CD1c-positive myeloid dendritic cell (primary cell): Measurements from ENCODE around the gene NT5C3A.

ENCODE experiments used
- DNase-seq: peaks from one replicate; pipeline ENCODE4 v3.0.0-alpha.2; 2016; ENCODE audit errors: extremely low spot score

Gene NT5C3A

DNA sequence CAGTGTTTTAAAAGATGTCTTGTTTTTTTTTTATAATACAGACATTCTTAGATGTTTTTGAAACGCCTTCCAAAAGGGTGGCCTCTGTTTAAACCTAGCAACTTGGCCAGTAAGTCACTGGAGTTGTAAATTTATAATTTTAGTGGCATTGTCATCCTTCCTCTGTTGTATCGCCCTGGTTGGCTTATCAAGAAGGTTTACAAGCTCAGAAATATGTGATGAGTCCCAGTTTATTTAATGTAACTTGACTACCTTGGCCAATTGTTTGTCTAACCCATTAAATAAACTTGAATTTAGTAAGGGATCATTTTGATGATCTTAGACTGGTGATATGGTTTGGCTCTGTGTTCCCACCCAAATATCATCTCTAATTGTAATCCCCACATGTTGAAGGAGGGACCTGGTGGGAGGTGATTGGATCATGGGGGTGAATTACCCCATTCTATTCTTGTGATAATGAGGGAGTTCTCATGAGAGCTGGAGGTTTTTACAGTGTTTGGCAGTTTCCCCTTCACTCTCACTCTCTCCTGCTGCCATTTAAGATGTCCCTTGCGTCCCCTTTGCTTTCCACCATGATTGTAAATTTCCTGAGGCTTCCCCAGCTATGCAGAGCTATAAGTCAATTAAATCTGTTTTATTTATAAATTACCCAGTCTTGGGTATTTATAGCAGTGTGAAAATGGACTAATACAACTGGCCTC is 13.4 kb upstream of the NT5C3A start:
- no peak for DNase-seq

DNA sequence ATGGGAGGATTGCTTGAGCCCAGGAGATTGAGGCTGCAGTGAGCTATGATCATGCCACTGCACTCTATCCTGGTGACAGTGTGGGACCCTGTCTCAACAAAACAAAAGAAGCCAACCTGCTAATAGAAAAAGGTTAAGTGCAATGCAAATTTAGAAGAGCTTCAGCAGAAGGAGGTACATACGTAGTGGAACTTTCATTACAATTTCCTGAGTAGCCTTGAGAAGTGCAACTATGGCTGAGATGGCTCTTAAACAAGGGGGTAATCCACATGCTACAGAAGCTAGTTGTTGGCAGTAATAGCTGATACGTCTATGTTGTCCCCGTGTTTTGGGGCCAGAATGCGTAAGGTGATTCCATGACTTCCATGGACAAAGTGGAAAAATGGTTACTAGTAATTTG is 10.7 kb upstream of the NT5C3A start:
- no peak for DNase-seq

DNA sequence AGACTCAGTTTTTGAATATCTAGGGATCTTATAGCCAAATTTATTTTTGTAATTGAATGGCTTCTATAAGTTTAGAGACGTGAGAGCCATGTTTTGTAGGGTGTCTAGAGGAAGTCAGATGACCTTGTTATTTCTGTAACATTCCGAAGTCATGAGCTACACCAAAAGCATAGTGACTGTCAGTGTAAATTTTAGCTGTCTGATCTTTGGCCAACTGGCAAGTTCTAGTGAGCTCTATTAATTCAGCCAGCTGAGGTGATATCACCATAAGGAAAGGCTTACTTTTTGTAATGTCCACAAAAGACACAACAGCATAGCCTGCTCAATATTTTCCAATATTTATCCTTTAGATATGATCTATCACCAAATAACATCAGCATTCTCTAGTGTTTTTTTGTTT is 9.9 kb upstream of the NT5C3A start:
- no peak for DNase-seq

DNA sequence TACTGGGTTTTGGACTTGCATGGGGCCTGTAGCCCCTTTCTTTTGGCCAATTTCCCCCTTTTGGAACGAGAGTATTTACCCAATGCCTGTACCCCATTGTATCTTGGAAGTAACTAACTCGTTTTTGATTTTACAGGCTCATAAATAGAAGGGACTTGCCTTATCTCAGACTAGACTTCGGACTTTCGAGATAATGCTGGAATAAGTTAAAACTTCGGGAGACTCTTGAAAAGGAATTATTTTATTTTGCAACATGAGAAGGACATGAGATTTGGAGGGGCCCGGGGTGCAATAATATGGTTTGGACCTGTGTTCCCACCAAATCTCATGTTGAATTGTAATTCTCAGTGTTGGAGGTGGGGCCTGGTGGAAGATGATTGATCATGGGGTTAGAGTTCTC is 8.3 kb upstream of the NT5C3A start:
- no peak for DNase-seq

DNA sequence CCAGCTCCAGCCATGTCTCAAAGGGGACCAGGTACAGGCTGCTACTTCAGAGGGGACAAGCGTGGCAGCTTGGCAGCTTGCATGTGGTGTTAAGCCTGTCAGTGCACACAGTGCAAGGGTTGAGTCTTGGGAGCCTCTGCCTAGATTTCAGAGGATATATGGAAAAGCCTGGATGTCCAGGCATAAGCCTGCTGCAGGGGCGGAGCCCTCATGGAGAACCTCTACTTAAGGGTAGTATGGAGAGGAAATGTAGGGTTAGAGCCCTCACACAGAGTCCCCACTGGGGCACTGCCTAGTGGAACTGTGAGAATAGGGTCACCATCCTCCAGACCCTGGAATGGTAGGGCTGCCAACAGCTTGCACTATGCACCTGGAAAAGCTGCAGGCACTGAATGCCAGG is 7.7 kb upstream of the NT5C3A start:
- no peak for DNase-seq

DNA sequence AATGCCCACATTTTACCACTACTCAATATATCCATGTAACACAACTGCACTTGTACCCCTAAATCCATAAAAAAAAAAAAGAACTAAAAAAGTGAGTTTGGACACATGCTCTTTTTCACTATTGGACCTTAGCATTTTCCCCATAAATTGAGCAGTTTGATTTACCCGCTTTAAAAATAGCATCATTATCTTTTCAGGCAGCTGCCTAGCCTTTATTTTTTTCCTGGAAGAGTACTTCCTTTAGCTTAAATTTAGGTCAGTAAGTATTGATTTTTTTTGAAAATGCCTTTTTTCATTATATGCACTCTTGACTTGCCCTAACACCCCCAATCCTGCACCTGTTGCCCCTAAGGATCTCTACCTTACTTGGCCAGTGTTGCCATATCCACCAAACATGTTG is 5.3 kb upstream of the NT5C3A start:
- no peak for DNase-seq

DNA sequence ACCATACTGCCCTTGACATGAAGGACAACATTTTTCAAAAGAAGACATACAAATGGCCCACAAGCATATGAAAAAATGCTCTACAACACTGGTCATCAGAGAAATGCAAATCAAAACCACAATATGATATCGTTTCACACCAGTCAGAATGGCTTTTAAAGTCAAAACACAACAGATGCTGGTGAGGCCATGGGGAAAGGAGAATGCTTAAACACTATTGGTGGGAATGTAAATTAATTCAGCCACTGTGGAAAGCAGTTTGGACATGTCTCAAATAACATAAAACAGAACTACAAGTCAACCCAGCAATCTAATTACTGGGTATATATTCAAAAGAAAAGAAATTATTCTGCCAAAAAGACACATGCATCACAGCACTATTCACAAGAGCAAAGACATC is 4.2 kb upstream of the NT5C3A start:
- DNase-seq = no peak

DNA sequence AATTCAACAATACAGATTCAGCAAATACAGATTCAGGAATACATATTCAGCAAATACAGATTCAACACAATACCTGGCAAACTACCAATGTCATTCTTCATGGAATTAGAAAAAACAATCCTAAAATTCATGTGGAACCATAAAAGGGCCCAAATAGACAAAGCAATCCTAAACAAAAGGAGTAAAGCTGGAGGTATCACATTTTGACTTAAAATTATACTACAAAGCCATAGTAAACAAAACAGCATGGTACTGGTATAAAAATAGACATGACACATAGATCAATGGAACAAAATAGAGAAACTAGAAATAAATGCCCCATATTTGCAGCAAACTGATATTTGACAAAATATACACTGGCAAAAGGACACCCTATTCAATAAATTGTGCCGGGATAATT is 3.4 kb upstream of the NT5C3A start:
- no peak for DNase-seq

DNA sequence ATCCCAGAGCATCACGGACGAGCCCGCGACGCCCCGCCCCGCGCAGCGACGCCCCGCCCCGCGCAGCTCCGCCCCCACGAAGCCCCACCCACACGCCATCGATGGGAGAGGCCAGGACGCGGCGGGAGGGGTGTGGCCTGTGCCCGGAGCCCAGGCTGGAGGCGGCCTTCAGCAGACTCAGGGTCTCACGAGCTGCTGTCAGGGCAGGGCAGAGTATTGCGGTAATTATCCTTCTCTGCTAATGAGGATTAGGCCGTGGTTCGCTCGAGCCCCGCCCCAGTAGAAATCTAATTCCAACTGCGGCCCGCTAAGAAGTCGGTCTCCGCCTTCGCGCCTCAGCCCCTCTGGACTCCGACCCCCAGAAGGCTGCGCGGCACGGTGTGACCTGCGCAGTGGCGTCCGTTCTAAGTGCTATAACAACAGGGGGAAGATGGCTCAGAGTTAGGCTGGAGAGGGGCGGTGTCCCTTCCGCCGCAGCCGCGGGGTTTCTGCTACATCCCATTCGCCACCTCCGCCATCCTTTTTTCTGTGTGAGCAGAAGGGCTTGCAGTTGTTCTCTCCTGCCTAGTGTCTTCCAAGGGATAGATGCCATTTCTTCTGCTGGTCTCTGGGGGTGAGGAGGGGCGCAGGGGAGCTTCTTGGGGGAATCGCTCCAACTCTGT is 337 bp upstream of the NT5C3A start:
- peak; percentile 97 for DNase-seq

DNA sequence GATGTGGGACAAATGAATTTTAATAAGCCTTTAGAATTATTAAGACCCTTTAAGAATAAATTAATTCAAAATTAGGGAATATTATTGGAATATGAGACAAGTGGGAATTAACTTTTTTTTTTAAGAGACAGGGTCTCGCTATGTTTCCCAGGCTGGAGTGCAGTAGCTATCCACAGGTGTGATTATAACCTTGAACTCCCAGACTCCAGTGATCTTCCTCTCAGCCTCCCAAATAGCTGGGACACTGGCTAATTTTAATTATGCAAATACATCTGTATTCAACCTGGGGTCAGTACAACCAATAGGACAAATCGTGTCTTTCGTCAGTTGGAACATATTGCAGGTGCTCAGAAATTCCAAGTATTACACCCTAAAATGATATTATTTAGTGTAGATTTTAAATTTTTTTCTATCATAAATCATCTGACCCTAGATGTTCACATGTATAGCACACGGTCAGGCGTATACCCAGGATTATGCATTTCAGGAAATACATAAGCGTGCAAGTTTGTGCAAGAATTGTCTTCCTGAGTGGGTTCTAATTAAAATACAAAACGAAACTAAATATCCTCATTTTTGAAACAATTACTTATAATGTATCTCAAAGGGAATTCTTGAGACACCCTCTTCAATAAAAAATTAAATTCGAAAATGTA is 1.2 kb downstream of the NT5C3A start:
- DNase-seq = no peak

DNA sequence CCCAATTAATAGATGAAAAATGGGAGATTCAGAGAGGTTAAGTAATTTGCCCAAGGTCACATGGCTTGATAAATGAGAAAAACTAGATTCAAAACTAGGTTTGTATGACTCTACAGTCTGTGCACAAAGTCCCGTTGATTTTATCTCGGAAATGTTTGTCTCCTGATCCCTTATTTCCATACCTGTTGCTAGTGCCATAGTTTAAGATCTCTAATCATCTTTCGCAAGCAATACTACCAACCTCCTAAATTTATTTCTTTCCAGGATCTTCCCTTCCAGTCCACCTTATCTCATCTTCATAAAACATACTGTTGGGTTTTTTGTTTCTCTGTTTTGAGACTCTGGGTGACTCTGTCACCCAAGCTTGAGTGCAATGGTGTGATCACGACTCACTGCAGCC is 2.9 kb downstream of the NT5C3A start:
- DNase-seq = no peak

DNA sequence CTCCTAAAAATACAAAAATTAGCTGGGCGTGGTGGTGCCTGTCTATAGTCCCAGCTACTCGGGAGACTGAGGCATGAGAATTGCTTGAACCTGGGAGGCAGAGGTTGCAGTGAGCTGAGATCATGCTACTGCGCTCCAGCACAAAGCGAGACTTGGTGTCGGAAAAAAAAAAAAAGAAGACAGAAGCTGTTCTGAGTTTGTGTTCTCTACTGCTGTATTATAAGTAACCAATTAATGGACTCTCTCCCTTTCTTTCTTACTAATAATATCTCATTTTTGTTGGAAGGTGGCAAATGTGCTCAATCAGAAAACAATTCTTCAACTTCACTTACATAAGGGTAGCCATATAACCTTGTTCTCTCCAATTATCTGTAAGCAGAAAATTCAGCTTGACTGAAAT is 7.4 kb downstream of the NT5C3A start:
- DNase-seq = no peak

DNA sequence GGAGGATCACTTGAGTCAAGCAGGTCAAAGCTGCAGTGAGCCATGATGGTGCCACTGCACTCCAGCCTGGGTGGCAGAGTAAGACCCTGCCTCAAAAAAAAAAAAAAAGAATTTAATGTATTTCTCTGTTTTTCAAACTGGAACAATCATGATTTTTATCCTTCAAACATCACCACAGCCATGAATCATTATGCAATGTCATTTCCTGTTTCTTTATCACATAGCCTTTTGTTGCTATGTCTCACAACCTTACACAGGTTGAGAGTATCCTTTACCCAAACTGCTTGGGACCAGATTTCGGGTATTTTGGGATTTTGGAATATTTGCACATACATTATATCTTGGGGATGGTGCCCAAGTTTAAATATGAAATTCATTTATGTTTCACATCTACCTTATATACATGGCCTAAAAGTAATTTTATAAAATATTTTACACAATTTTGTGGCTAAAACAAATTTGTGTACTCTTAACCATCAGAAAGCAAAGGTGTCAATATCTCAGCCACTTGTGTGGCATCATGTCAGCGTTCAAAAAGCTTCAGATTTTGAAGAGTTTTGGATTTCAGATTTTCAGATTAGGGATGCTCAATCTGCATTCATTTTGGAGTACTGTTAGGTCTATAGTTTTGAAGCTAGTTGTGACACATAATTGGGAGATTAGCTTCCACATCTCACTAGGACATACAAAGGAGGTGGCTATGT is 8.2 kb downstream of the NT5C3A start:
- DNase-seq = peak; percentile 38

DNA sequence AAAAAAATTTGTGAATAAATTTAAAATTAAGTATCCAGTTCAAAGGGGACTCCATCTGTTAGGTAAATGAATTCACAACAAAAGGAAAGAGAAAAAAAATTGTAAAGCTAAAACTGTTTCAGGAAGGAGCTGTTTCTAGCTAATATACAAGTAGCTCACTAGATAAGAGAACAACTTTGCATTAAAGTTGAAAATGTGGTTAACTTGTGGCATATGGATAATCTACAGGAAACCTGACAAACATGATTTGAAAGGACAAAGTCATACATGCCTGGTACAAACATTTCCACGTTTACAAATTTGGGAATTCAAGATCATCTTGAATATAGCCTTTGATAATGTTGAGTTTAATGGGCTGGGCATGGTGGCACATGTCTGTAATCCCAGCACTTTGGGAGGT is 8.9 kb downstream of the NT5C3A start:
- DNase-seq = no peak

DNA sequence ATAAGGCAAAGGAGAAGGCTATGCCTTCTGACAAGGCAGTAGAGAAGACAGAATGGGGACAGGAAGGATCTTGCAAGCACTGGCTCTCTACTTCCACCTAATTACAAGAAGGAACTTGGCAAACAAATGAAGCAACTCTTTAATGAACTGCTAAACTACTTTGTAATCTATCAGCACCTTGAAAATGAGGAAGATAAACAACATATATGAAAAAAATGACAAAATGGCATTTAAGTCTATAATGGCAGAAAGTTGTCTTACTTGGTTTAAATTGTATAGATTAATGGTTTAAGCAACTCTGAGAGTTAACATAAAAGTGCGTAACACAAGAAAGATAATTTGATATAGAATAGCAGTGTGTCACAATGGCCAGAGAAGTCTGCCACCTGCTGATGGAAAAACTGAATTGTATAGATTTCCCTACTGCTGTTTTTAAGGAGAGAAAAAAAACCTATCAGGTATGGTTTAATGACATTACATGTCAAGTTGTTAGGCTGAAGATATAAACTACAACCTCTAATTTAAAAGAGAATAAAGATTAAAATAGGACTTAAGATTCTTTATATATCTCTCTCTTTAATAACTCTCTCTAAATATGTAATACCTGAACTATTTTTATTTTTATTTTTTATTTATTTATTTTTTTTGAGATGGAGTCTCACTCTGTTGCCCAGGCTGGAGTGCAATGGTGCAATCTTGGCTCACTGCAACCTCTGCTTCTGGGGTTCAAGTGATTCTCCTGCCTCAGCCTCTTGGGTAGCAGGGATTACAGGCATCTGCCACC is 11.8 kb downstream of the NT5C3A start:
- peak; percentile 72 for DNase-seq

DNA sequence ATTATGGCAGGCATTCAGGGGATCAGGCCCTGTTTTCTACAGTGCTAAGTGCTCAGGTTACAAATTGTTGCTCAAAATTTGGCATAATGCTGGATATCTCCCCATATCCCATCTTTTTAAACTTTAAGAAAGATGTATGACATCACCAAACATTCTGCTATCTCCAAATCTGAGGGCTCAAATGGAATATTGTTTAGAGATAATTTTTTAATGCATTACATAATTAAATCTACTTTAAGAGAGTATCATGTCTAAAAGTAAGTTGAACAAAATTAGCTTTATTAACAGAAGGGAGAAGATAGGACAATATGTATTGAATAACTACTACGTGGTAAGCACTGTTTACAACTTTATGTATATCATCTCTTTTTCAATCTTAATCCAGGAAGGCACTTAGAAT is 13.9 kb downstream of the NT5C3A start:
- DNase-seq = no peak

DNA sequence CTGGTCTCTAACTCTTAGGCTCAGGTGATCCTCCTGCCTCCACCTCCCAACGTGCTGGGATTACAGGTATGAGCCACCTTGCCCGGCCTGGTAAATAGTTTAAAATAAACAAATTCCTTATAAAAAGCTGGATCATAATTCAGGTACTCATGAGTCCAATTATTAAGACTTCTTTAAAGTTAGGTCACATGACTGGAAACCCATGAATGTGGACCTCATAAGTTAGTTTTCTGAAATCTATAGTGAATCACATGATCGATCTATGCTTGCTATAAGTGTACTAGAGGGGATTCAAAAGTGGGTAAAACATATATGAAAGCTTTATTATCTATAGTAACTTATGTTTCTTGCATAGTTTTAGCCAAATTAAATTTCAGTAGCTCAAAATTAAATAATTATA is 14.3 kb downstream of the NT5C3A start:
- no peak for DNase-seq

DNA sequence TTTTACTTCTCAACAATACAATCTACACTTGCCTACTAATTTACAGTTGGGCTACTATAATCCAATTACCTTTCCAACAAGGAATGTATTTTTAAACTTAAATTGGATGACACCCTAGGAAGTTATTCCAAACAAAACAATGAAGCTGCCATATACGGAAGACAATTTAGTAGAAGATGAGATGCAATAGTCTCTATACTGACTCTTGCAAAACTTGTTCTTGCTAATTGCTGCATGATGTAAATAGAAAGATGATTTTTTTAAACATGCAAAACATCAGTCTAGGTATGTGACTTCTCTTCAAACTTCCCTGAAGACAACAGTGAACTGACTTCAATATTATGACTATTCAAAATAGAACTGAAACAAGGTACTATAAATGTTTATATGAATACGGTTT is 17.6 kb downstream of the NT5C3A start:
- no peak for DNase-seq

DNA sequence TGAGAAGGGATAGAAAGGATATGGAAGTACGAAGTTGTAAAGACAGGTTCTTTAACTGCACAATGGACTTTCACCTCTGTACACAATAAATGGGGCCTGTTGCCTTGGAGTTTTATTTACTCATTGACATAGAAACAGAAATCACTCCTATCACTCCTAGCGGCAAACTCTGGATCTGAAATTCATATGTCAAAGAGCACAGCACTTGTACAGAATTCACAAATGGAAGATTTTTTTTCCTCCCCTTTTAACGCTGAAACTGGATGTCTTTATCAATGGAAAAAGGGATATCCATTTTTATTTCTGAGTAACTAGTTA is 18.2 kb downstream of the NT5C3A start:
- DNase-seq = no peak

DNA sequence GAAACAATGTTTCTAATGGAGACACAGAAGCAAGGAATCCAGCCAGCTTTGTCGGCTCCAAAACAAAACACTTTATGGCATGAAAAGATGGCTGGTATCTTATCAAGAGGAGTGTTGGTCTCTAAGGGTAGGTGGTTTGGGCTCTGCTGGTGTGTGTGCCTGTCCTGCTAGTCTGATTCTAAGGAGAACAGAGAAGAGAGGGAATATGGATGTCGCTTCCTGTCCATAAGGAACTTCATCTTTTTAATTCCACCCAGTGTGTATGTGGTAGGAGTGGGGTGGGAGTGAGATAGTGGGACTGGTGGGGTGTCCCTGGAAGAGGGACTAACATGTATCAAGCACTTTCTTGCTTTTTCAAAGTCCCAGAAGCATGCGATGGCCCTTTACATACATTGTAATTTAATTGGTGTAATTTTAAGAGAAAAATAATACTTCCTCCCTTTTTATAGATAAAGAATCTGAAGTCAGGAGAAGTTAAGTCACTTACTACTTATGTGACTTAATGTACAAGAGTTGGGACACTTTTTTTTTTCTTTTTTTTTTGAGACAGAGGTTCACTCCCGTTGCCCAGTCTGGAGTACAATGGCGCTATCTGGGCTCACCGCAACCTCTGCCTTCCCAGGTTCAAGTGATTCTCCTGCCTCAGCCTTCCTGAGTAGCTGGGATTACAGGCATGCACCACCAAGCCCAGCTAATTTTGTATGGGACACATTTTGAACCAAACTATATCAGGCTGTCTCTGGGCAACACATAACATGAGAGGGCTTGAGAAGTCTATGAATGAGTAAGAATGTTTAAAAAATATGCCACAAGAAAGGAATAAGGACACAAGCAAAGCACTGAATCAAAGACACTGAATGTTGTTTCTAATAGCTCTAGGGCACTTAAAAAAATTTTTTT is 18.8 kb downstream of the NT5C3A start:
- DNase-seq = no peak
